GM23338 (cell line): Measurements from ENCODE around the gene ANKRD13C.

ENCODE experiments used
- CREB1 ChIP-seq: fragments of 250-450 bp; sonication (Bioruptor Pico); IDR thresholded peaks from 2 replicates; pipeline ENCODE4 v1.5.0; 2020; ENCODE audit warnings: low read depth, mild to moderate bottlenecking, moderate library complexity
- CTCF ChIP-seq, 2 experiments: fragments of 200-600 bp in 1 of 2; sonication (generic) in 1 of 2; conservative IDR thresholded peaks; 2 replicates each; pipeline versions ENCODE4 v1.5.1 to v1.6.1; 2016 to 2017; ENCODE audit warnings: antibody characterized with exemption in 2 of 2, low read depth in 2 of 2, mild to moderate bottlenecking in 2 of 2, moderate library complexity in 1 of 2
- ETS1 ChIP-seq: IDR thresholded peaks from 2 replicates; pipeline ENCODE4 v1.6.1; 2016; ENCODE audit warnings: antibody characterized with exemption
- EZH2 ChIP-seq: fragments of 200-600 bp; sonication (generic); IDR thresholded peaks from one replicate; pipeline ENCODE4 v1.8.0; 2017; ENCODE audit warnings: antibody characterized with exemption, mild to moderate bottlenecking, low read depth; ENCODE audit not compliant: unreplicated experiment
- EZH2phosphoT487 ChIP-seq: fragments of 200-600 bp; sonication (generic); IDR thresholded peaks from one replicate; pipeline ENCODE4 v1.8.1; 2018; ENCODE audit warnings: antibody characterized with exemption; ENCODE audit not compliant: unreplicated experiment
- JUNB ChIP-seq: IDR thresholded peaks from one replicate; pipeline ENCODE4 v1.6.1; 2016; ENCODE audit warnings: antibody characterized with exemption; ENCODE audit not compliant: unreplicated experiment
- POLR2AphosphoS5 ChIP-seq: IDR thresholded peaks from 2 replicates; pipeline ENCODE4 v1.6.1; 2016; ENCODE audit warnings: antibody characterized with exemption, low read depth
- ZNF331 ChIP-seq: fragments of 250-450 bp; sonication (Bioruptor Pico); IDR thresholded peaks from 2 replicates; pipeline ENCODE4 v1.5.0; 2020; ENCODE audit warnings: low read depth, mild to moderate bottlenecking, moderate library complexity
- TF ChIP-seq, protein P1 (sequence below): IDR thresholded peaks from one replicate; pipeline ENCODE4 v1.6.1; 2018; ENCODE audit warnings: antibody characterized with exemption; ENCODE audit not compliant: unreplicated experiment

GRCh38 chr1:70392626-70393025 is 38.1 kb upstream of the ANKRD13C start:
- no peak for TF ChIP-seq CTCF (conservative IDR thresholded peaks at IDR 0.05; ENCODE audit: low read depth in 2 of 2)
- TF ChIP-seq ETS1 = no peak
- no peak for TF ChIP-seq JUNB
- TF ChIP-seq, protein P1, sequence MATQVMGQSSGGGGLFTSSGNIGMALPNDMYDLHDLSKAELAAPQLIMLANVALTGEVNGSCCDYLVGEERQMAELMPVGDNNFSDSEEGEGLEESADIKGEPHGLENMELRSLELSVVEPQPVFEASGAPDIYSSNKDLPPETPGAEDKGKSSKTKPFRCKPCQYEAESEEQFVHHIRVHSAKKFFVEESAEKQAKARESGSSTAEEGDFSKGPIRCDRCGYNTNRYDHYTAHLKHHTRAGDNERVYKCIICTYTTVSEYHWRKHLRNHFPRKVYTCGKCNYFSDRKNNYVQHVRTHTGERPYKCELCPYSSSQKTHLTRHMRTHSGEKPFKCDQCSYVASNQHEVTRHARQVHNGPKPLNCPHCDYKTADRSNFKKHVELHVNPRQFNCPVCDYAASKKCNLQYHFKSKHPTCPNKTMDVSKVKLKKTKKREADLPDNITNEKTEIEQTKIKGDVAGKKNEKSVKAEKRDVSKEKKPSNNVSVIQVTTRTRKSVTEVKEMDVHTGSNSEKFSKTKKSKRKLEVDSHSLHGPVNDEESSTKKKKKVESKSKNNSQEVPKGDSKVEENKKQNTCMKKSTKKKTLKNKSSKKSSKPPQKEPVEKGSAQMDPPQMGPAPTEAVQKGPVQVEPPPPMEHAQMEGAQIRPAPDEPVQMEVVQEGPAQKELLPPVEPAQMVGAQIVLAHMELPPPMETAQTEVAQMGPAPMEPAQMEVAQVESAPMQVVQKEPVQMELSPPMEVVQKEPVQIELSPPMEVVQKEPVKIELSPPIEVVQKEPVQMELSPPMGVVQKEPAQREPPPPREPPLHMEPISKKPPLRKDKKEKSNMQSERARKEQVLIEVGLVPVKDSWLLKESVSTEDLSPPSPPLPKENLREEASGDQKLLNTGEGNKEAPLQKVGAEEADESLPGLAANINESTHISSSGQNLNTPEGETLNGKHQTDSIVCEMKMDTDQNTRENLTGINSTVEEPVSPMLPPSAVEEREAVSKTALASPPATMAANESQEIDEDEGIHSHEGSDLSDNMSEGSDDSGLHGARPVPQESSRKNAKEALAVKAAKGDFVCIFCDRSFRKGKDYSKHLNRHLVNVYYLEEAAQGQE = no peak
- TF ChIP-seq POLR2AphosphoS5 = no peak
- TF ChIP-seq EZH2 = no peak
- TF ChIP-seq EZH2phosphoT487 = no peak
- TF ChIP-seq ZNF331 (CRISPR knock-in tag) = no peak
- TF ChIP-seq CREB1 (CRISPR knock-in tag) = no peak
